Liver (tissue), 9 donors: ENCODE data around the gene COL27A1. TPM values are rescaled to one million over a fixed set of nuclear protein-coding genes. Genes with fewer than 3 reads are reported as not detected.

Experiments used
- DNase-seq: peaks from one replicate; pipeline ENCODE4 v3.0.0-alpha.2; 2017; ENCODE audit warnings: low spot score
- H3K27ac ChIP-seq, 2 donors: one replicate each; pipeline ENCODE4 v1.7.0; 2013; ENCODE audit warnings: inconsistent platforms in 2 of 2, low read length in 2 of 2, control low read depth in 1 of 2, low read depth in 1 of 2, mild to moderate bottlenecking in 1 of 2
- H3K27me3 ChIP-seq, 4 donors: one replicate each; pipeline versions ENCODE4 v1.6.1 to v1.7.0; 2013; ENCODE audit warnings: low read length in 3 of 4, inconsistent platforms in 1 of 4, mild to moderate bottlenecking in 1 of 4, moderate library complexity in 1 of 4; ENCODE audit not compliant: control insufficient read depth in 4 of 4, insufficient read depth in 4 of 4
- H3K36me3 ChIP-seq, 4 donors: one replicate each; pipeline versions ENCODE4 v1.6.1 to v1.7.0; 2013; ENCODE audit warnings: low read length in 3 of 4, mild to moderate bottlenecking in 3 of 4, low read depth in 1 of 4, moderate library complexity in 1 of 4; ENCODE audit not compliant: control insufficient read depth in 4 of 4, insufficient read depth in 3 of 4
- H3K4me1 ChIP-seq, 4 donors: one replicate each; pipeline versions ENCODE4 v1.6.1 to v1.7.0; 2013; ENCODE audit warnings: low read length in 3 of 4, mild to moderate bottlenecking in 3 of 4, moderate library complexity in 1 of 4; ENCODE audit not compliant: control insufficient read depth in 4 of 4, insufficient read depth in 4 of 4
- H3K4me3 ChIP-seq, 3 donors: one replicate each; pipeline versions ENCODE4 v1.6.1 to v1.7.0; 2013; ENCODE audit warnings: low read length in 3 of 3, control low read depth in 1 of 3, low read depth in 1 of 3, mild to moderate bottlenecking in 1 of 3
- H3K9ac ChIP-seq, 2 donors: one replicate each; pipeline ENCODE4 v1.7.0; 2013; ENCODE audit warnings: low read length in 2 of 2, mild to moderate bottlenecking in 2 of 2, moderate library complexity in 2 of 2, control low read depth in 1 of 2, low read depth in 1 of 2
- H3K9me3 ChIP-seq, 4 donors: one replicate each; pipeline versions ENCODE4 v1.6.1 to v1.7.0; 2013; ENCODE audit warnings: low read length in 3 of 4; ENCODE audit not compliant: control insufficient read depth in 4 of 4
- ATF3 ChIP-seq: IDR thresholded peaks from 2 replicates; pipeline ENCODE4 v1.6.1; 2016; ENCODE audit warnings: antibody characterized with exemption
- CTCF ChIP-seq: fragments of 150-350 bp; IDR thresholded peaks from 2 replicates; pipeline ENCODE4 v1.5.1; 2017; ENCODE audit warnings: improper control_type of control experiment, low read depth, low read length; ENCODE audit not compliant: missing input control
- EGR1 ChIP-seq, 2 donors: IDR thresholded peaks; 2 replicates each; pipeline ENCODE4 v1.6.1; 2016 to 2018; ENCODE audit warnings: antibody characterized with exemption in 2 of 2, low read depth in 2 of 2
- FOXA1 ChIP-seq: IDR thresholded peaks from 2 replicates; pipeline ENCODE4 v1.6.1; 2016; ENCODE audit warnings: antibody characterized with exemption
- FOXA2 ChIP-seq: IDR thresholded peaks from 2 replicates; pipeline ENCODE4 v1.6.1; 2016; ENCODE audit warnings: antibody characterized with exemption
- GABPA ChIP-seq, 2 donors: IDR thresholded peaks in 1 of 2; conservative IDR thresholded peaks in 1 of 2; 2 replicates each; pipeline ENCODE4 v1.6.1; 2016; ENCODE audit warnings: antibody characterized with exemption in 2 of 2, mild to moderate bottlenecking in 1 of 2, moderate library complexity in 1 of 2
- HNF4A ChIP-seq, 2 donors: conservative IDR thresholded peaks; 2 replicates each; pipeline ENCODE4 v1.6.1; 2016; ENCODE audit warnings: antibody characterized with exemption in 2 of 2, mild to moderate bottlenecking in 2 of 2
- HNF4G ChIP-seq: IDR thresholded peaks from 2 replicates; pipeline ENCODE4 v1.6.1; 2016; ENCODE audit warnings: antibody characterized with exemption
- JUND ChIP-seq, 2 donors: IDR thresholded peaks; 2 replicates each; pipeline ENCODE4 v1.6.1; 2016; ENCODE audit warnings: antibody characterized with exemption in 2 of 2
- MAX ChIP-seq: IDR thresholded peaks from 2 replicates; pipeline ENCODE4 v1.6.1; 2016; ENCODE audit warnings: antibody characterized with exemption
- NR2F2 ChIP-seq: IDR thresholded peaks from 2 replicates; pipeline ENCODE4 v1.6.1; 2016; ENCODE audit warnings: antibody characterized with exemption
- RAD21 ChIP-seq, 2 donors: IDR thresholded peaks; 2 replicates each; pipeline ENCODE4 v1.6.1; 2016; ENCODE audit warnings: antibody characterized with exemption in 2 of 2, mild to moderate bottlenecking in 2 of 2
- REST ChIP-seq: IDR thresholded peaks from 2 replicates; pipeline ENCODE4 v1.6.1; 2016; ENCODE audit warnings: antibody characterized with exemption, mild to moderate bottlenecking
- SP1 ChIP-seq: IDR thresholded peaks from 2 replicates; pipeline ENCODE4 v1.6.1; 2018; ENCODE audit warnings: antibody characterized with exemption, mild to moderate bottlenecking
- TAF1 ChIP-seq: conservative IDR thresholded peaks from 2 replicates; pipeline ENCODE4 v1.6.1; 2016; ENCODE audit warnings: antibody characterized with exemption, mild to moderate bottlenecking
- YY1 ChIP-seq: IDR thresholded peaks from 2 replicates; pipeline ENCODE4 v1.6.1; 2016; ENCODE audit warnings: antibody characterized with exemption, mild to moderate bottlenecking
- WGBS: extraction: QIAGEN DNeasy Blood & Tissue Kit; methylation state at CpG from one replicate; pipeline ENCODE4 v1.1.7; 2013; 5-methylcytosine and 5-hydroxymethylcytosine counted together
- polyA plus RNA-seq, 2 donors: library from polyadenylated mRNA; stranded (reverse) in 1 of 2; unstranded in 1 of 2; fragments of 200-250 nt in 1 of 2; fragments of >200 nt in 1 of 2; fragmentation: Nextera tagmentation in 1 of 2; extraction: Ambion mirVana in 1 of 2; gene quantifications; one replicate each; pipeline versions ENCODE4 v1.2.1 to v1.2.3, GENCODE V29; 2013 to 2015
- total RNA-seq, 2 donors: library from RNA; depleted of rRNA; stranded (reverse); fragments of >200 nt; gene quantifications; one replicate each; pipeline ENCODE4 v1.2.3, GENCODE V29; 2014
- donor health status: healthy.
- donor health status: healthy.
- donor health status: healthy.
- donor health status: healthy.
- donor health status: healthy.

COL27A1 gene
- total and polyA plus RNA-seq, 4 donors: 7.0 to 20.4 (median 12.0) TPM

GRCh38 chr9:114243240-114243639 lies 87.9 kb downstream of the COL27A1 start:
- H3K36me3 ChIP-seq: peaks cover 1 to 12% (median 9%) of the 10 kb centered on the region in 4 donors
- no peak overlapping the region for H3K9ac ChIP-seq
- H3K27ac ChIP-seq: no peak overlapping the region
- TF ChIP-seq EGR1 (IDR thresholded peaks at IDR 0.05; ENCODE audit: low read depth in 2 of 2) (no peak), TAF1 (no peak), MAX (no peak), HNF4G (no peak), FOXA1 (no peak), ATF3 (no peak), YY1 (no peak), JUND (IDR thresholded peaks at IDR 0.05) (no peak), NR2F2 (no peak), REST (no peak), GABPA (IDR thresholded peaks at IDR 0.05 in 1 of 2, conservative IDR thresholded peaks at IDR 0.05 in 1 of 2) (no peak), SP1 (no peak), FOXA2 (no peak)
- H3K27me3 ChIP-seq: no peaks in the 10 kb centered on the region
- no peaks in the 10 kb centered on the region for H3K9me3 ChIP-seq
- peaks cover 0 to 11% (median 9%) of the 10 kb centered on the region in 4 donors for H3K4me1 ChIP-seq
- 94% methylated on average over 3 of the region's 3 CpGs for WGBS
- no peak overlapping the region for H3K4me3 ChIP-seq
- DNase-seq: no peak

- Histone ChIP-seq H3K9ac (no peak overlapping the region), H3K4me3 (no peak overlapping the region), H3K4me1 (peaks cover 3 to 12% (median 7%) of the 10 kb centered on the region in 4 donors), H3K27ac (no peak overlapping the region), H3K9me3 (no peaks in the 10 kb centered on the region), H3K36me3 (peaks cover 1 to 12% (median 9%) of the 10 kb centered on the region in 4 donors), H3K27me3 (no peaks in the 10 kb centered on the region)
- 92% methylated on average over 8 of the region's 8 CpGs for whole genome bisulfite sequencing
- no peak for DNase-seq
- no peak for TF ChIP-seq NR2F2
- no peak for TF ChIP-seq MAX
- TF ChIP-seq EGR1 (IDR thresholded peaks at IDR 0.05; ENCODE audit: low read depth in 2 of 2): no peak
These were observed 89.2 kb downstream of the COL27A1 start for GRCh38 chr9:114244570-114244969.

- DNase-seq: no peak
- H3K36me3 ChIP-seq: peaks cover 0 to 12% (median 7%) of the 10 kb centered on the region in 4 donors
- H3K9me3 ChIP-seq: no peaks in the 10 kb centered on the region
- H3K9ac ChIP-seq: no peak overlapping the region
- no peak overlapping the region for H3K4me3 ChIP-seq
- H3K27ac ChIP-seq: no peak overlapping the region
- 84% methylated on average over 12 of the region's 12 CpGs for WGBS
- no peak for TF ChIP-seq EGR1 (IDR thresholded peaks at IDR 0.05; ENCODE audit: low read depth in 2 of 2)
- TF ChIP-seq HNF4A (conservative IDR thresholded peaks at IDR 0.05): no peak
- no peak for TF ChIP-seq REST
- no peak for TF ChIP-seq GABPA (IDR thresholded peaks at IDR 0.05 in 1 of 2, conservative IDR thresholded peaks at IDR 0.05 in 1 of 2)
- no peak for TF ChIP-seq MAX
- no peak for TF ChIP-seq CTCF
- TF ChIP-seq TAF1: no peak
- no peak for TF ChIP-seq FOXA2
- TF ChIP-seq NR2F2: no peak
- no peak for TF ChIP-seq RAD21 (IDR thresholded peaks at IDR 0.05)
- no peaks in the 10 kb centered on the region for H3K27me3 ChIP-seq
- peaks cover 7 to 28% (median 21%) of the 10 kb centered on the region in 4 donors for H3K4me1 ChIP-seq
These were observed 91.2 kb downstream of the COL27A1 start for GRCh38 chr9:114246558-114246957.
